Bronchial epithelial cell (primary cell): ENCODE data around the gene CHN1. TPM values are rescaled to one million over a fixed set of nuclear protein-coding genes. Genes with fewer than 3 reads are reported as not detected.
A peak's percentile ranks its signal among the peaks of the same experiment; 100 is the strongest.

ENCODE experiments used
- DNase-seq: peaks from one replicate; pipeline ENCODE4 v3.0.0-alpha.2; 2010; ENCODE audit warnings: low read depth
- FAIRE-seq: peaks from 2 replicates; lab custom pipeline; 2011; peaks lifted over from hg19 to GRCh38; lab: Jason Lieb, UNC
- H3K27me3 ChIP-seq: 2 replicates; pipeline ENCODE4 v1.5.1; 2011; ENCODE audit warnings: low read length; ENCODE audit not compliant: control insufficient read depth, insufficient read depth
- H3K36me3 ChIP-seq: 2 replicates; pipeline ENCODE4 v1.5.1; 2011; ENCODE audit warnings: low read length; ENCODE audit not compliant: control insufficient read depth, insufficient read depth
- H3K4me3 ChIP-seq: 2 replicates; pipeline ENCODE4 v1.5.1; 2011; ENCODE audit warnings: mild to moderate bottlenecking, low read depth, low read length, control low read depth
- total RNA-seq: library from RNA; depleted of rRNA; stranded (reverse); fragments of >200 nt; gene quantifications from 2 replicates; pipeline ENCODE4 v1.2.1, GENCODE V29; 2014
- TF ChIP-seq, protein P1 (sequence below): IDR thresholded peaks from 2 replicates; pipeline ENCODE4 v1.5.1; 2011; ENCODE audit warnings: mild to moderate bottlenecking, moderate library complexity, low read length, control low read depth, inconsistent platforms; ENCODE audit not compliant: insufficient read depth, severe bottlenecking

Gene CHN1
- total RNA-seq, 1 donor from 2014 or later = 2.6 TPM

DNA sequence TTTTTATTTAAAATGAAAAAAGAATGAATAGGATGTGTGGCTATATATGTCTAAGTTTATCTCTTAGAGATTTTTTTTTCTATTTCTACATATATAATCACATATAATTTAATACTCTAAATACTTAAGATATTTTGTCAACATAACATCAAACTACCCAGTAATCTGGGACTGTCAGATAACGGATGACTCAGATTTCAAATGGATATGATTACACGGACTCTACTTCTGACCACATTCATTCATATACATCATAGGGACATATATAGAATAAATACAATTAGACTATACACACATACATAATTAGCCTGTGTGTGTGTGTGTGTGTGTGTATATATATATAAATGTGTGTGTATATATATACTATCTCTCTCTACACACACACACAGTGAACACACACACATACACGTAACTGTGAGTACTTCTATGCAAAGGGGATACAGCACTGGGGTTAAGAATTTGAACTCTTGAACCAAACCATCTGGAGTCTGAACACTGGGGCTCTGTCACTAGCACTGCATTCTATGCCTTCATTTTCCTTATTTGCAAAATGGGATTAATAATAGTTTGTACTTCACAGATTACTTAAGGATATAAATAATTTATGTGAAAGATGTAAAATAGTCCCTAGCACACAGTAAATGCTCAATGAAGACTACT, 59.5 kb downstream of the CHN1 start:
- Histone ChIP-seq H3K36me3 (no peaks in the 10 kb centered on the region), H3K4me3 (no peak overlapping the region), H3K27me3 (no peaks in the 10 kb centered on the region)
- TF ChIP-seq, protein P1, sequence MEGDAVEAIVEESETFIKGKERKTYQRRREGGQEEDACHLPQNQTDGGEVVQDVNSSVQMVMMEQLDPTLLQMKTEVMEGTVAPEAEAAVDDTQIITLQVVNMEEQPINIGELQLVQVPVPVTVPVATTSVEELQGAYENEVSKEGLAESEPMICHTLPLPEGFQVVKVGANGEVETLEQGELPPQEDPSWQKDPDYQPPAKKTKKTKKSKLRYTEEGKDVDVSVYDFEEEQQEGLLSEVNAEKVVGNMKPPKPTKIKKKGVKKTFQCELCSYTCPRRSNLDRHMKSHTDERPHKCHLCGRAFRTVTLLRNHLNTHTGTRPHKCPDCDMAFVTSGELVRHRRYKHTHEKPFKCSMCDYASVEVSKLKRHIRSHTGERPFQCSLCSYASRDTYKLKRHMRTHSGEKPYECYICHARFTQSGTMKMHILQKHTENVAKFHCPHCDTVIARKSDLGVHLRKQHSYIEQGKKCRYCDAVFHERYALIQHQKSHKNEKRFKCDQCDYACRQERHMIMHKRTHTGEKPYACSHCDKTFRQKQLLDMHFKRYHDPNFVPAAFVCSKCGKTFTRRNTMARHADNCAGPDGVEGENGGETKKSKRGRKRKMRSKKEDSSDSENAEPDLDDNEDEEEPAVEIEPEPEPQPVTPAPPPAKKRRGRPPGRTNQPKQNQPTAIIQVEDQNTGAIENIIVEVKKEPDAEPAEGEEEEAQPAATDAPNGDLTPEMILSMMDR = no peak
- DNase-seq (no peak), FAIRE-seq (no peak)

GRCh38 chr2:174939046-174939445, 66.1 kb downstream of the CHN1 start:
- no peaks in the 10 kb centered on the region for H3K27me3 ChIP-seq
- FAIRE-seq = no peak
- no peak overlapping the region for H3K4me3 ChIP-seq
- TF ChIP-seq, protein P1 = no peak
- peak; percentile 72 for DNase-seq
- no peaks in the 10 kb centered on the region for H3K36me3 ChIP-seq

DNA sequence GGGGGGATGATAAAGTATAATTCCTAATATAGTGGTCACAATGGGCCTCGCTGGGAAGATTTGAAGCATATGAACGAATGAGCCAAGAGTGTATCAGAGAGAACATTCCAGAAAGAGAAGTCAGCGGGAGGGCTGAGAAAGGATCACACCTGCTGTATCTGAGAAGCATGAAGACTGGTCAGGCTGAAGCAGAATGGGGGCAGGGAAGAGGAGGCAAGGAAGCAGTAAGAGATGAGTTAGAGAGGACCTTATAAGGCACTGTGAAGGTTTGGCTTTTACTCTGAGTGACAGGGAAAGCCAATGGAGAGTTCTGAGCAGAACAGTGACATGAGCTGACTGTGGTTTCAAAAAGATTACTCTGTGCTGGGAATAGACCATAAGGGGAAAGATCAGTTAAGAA, 73.5 kb downstream of the CHN1 start:
- FAIRE-seq (no peak), DNase-seq (peak; percentile 52)
- Histone ChIP-seq H3K27me3 (no peaks in the 10 kb centered on the region), H3K36me3 (no peaks in the 10 kb centered on the region), H3K4me3 (no peak overlapping the region)
- TF ChIP-seq, protein P1 = no peak

DNA sequence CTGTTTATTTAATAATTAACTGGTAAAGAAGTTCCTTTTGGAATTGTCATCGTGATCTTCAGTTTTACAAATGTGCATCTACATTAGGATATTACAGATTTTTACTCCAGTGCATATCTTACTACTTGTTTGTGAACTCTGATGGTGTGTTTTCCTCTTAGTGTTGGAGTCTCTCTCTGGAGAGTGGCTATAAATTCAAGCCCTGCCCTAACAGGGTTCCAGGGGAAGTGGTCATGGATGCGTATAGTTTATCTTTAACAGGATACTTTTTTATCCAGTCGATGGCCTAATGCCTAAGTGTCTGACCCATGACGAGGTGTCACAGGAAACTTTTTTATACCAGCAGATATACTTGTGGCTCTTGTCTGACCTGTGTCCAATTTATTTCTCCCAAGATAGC, 75.4 kb downstream of the CHN1 start:
- DNase-seq (no peak), FAIRE-seq (no peak)
- Histone ChIP-seq H3K27me3 (no peaks in the 10 kb centered on the region), H3K4me3 (no peak overlapping the region), H3K36me3 (no peaks in the 10 kb centered on the region)
- TF ChIP-seq, protein P1 = no peak

DNA sequence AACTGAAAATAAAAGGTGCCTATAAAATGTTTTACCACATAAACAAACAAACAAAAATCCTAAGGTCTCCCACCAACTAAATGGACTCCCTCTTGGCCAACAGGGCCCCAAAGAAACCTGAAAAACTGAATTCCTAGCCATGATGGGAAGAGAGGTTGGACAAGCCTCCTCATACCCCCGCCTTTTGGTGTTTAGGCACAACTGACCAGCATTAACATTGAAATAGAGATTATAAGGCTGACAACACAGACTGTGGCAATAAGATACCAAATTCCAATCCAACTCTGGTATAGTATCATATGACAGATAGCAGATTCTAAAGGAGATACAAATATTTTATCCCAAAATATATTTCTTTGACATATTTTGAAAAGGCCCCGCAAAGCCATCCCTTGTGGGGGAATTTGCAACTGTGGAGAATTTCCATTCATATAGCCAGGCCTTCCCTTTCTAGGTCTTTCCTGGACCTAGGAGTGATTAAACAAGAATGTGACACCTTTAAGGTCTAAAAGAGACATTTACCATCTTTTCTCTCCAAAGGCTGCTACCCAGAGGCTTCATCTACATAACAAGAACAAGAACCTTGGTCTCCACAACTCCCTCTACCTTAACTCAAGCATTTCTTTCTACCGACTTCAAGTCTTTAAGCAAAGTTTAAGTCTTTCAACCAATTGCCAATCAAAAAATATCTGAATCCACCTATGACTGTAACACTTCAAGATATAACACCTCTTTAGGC, 80.0 kb downstream of the CHN1 start:
- Histone ChIP-seq H3K4me3 (no peak overlapping the region), H3K36me3 (no peaks in the 10 kb centered on the region), H3K27me3 (no peaks in the 10 kb centered on the region)
- no peak for DNase-seq
- TF ChIP-seq, protein P1 = no peak
- FAIRE-seq = no peak
